ENCODE results near the gene MRPL58. TPM values are rescaled to one million over a fixed set of nuclear protein-coding genes. Genes with fewer than 3 reads are reported as not detected.

MRPL58 gene
- total RNA-seq, 1 experiment from 2014 or later, result 195 TPM

DNA sequence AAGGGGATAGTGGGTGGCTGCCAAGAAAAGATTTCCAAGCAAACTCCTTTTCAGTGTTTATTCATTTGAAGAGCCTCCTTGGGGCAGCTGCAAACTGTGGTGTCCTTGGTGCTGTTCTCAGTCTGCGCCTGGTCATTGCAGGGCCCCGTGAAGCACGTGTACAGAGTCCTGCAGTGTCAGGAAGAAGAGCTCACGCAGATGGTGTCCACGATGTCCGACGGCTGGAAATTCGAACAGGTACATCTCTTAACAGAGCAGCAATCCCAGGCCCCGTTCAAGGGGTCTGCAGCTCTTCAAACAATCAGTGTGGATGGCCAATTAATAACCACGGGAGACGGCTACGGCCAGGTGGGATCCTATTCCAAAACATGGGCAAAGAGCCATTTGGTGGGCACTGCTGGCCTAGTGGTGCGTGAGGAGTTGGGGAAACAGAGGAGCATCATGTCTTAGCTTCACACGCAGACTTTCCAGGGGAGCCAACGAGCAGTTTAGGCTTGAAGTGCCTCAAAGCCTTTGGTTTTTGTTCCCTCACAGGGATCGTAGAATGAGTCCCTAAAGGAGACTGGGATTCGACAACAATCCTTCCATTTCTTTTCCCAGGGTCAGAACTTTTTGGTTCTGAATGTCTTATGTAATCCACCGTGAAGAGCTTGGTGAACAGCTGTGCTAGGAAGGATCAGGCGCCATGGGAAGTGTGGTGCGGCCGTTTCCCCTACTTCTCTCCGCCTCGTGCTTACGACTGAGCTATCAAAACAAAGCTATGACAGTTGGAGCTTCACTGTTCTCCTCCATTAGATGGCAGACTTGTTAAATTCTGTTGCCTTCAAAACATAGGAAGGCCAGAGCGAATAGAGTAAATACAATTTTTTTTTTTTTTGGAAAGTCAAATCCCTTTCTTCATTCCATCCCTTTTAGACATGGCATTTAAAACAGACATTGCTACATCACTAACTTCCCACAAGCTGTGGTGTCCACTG, 47.2 kb downstream of the MRPL58 start:
- ChIA-PET POLR2A (ENCODE audit: unreplicated experiment) (interaction anchor here (0.5 to 0.6 kb wide), 3 partner anchors 48 to 138 kb away, joined by 3 to 5 read pairs (median 4); no protein-coding TSS in a partner anchor), CTCF (interaction anchor here (0.5 to 1.5 kb wide), 19 partner anchors 10 to 594 kb away, joined by 3 to 19 read pairs (median 5); partner anchors contain the start of gene NT5C)
- H3K36me3 ChIP-seq (ENCODE audit: low read depth, low read length), result peaks cover 34% of the 10 kb centered on the region; the same call in 1 of the 2 replicates
- peak; percentile 74 for ATAC-seq
- intact Hi-C loops (cut with micrococcal nuclease), result loop anchor here (1.0 kb wide), 1 partner anchor 142 kb away; no protein-coding TSS in a partner anchor
- DNase-seq, result peak; percentile 60
- no TSS peak for BruUV-seq (replicated peaks)
- no peaks in the 10 kb centered on the region for H3K4me1 ChIP-seq (ENCODE audit: insufficient read depth, low read length)
- H4K20me1 ChIP-seq (ENCODE audit: low read length), result no peaks in the 10 kb centered on the region
- TF ChIP-seq, protein P1, sequence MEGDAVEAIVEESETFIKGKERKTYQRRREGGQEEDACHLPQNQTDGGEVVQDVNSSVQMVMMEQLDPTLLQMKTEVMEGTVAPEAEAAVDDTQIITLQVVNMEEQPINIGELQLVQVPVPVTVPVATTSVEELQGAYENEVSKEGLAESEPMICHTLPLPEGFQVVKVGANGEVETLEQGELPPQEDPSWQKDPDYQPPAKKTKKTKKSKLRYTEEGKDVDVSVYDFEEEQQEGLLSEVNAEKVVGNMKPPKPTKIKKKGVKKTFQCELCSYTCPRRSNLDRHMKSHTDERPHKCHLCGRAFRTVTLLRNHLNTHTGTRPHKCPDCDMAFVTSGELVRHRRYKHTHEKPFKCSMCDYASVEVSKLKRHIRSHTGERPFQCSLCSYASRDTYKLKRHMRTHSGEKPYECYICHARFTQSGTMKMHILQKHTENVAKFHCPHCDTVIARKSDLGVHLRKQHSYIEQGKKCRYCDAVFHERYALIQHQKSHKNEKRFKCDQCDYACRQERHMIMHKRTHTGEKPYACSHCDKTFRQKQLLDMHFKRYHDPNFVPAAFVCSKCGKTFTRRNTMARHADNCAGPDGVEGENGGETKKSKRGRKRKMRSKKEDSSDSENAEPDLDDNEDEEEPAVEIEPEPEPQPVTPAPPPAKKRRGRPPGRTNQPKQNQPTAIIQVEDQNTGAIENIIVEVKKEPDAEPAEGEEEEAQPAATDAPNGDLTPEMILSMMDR (conservative IDR thresholded peaks at IDR 0.05; ENCODE audit: low read depth, low read length), result peak; percentile 60
- TF ChIP-seq EZH2 (IDR thresholded peaks at IDR 0.05; ENCODE audit: low read length, unreplicated experiment), result no peak
- no peak overlapping the region for H3K9ac ChIP-seq (ENCODE audit: low read length)
- no peak overlapping the region for H3K4me2 ChIP-seq (ENCODE audit: low read length)
- no peaks in the 10 kb centered on the region for H3K9me2 ChIP-seq (replicated peaks; ENCODE audit: low read length)
- H3K4me3 ChIP-seq (ENCODE audit: low read length), result no peak overlapping the region
- no peaks in the 10 kb centered on the region for H3K9me3 ChIP-seq (ENCODE audit: low read length)
- no peak overlapping the region for H2AFZ ChIP-seq (ENCODE audit: low read length)
- H3K27ac ChIP-seq (ENCODE audit: low read length), result no peak overlapping the region
- H3K27me3 ChIP-seq (ENCODE audit: low read length), result no peaks in the 10 kb centered on the region
- H3F3A ChIP-seq (ENCODE audit: low read length, unreplicated experiment), result no peaks in the 10 kb centered on the region
- H3K79me2 ChIP-seq (ENCODE audit: low read length), result no peaks in the 10 kb centered on the region

DNA sequence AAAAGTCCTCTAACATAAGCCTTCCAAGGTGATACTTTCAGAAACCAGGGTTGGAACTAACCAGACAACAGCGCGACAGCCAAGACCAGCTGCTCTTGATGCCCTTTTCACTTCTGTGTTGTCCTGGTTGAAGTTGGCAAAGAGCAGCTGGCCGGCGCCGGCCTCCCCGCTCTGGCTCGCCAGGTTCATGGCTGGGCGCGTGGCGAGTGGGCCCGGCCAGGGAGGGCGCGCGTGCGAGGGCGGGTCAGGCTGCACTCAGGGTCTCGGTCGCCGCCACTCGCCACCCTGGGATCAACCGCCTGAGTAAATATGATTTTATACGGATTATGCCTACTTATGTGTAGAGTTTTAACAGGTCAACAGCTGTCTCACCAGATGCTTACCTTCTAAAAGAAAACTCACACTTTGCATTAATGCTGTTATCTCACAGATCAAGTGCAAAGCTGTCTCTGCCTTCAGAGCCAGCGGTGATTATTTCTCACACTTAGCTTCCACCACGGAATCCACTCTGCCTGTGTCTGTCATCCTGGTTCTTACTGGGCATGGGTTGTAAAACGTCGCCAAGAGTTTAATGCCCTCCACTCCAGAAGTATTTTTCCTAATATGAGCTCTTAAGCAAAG, 48.1 kb downstream of the MRPL58 start:
- no peak for ATAC-seq
- H3K4me2 ChIP-seq (ENCODE audit: low read length), result no peak overlapping the region

More for the DNA sequence above, 48.1 kb downstream of the MRPL58 start:
- H3K9ac ChIP-seq (ENCODE audit: low read length), result no peak overlapping the region
- no peaks in the 10 kb centered on the region for H4K20me1 ChIP-seq (ENCODE audit: low read length)
- ChIA-PET POLR2A (ENCODE audit: unreplicated experiment) (interaction anchor here (0.5 to 0.6 kb wide), 3 partner anchors 12 to 137 kb away, joined by 3 to 5 read pairs (median 4); no protein-coding TSS in a partner anchor), CTCF (interaction anchor here (0.6 to 1.5 kb wide), 10 partner anchors 9 to 180 kb away, joined by 3 to 19 read pairs (median 6); partner anchors contain the start of gene NT5C)
- no peaks in the 10 kb centered on the region for H3K9me2 ChIP-seq (replicated peaks; ENCODE audit: low read length)
- peaks cover 34% of the 10 kb centered on the region; the same call in 1 of the 2 replicates for H3K36me3 ChIP-seq (ENCODE audit: low read depth, low read length)
- H2AFZ ChIP-seq (ENCODE audit: low read length), result no peak overlapping the region
- no peaks in the 10 kb centered on the region for H3K27me3 ChIP-seq (ENCODE audit: low read length)
- DNase-seq, result no peak
- no peak overlapping the region for H3K27ac ChIP-seq (ENCODE audit: low read length)
- TF ChIP-seq, protein P1 (conservative IDR thresholded peaks at IDR 0.05; ENCODE audit: low read depth, low read length), result no peak
- TF ChIP-seq EZH2phosphoT487 (IDR thresholded peaks at IDR 0.05; ENCODE audit: borderline replicate concordance, low read length) (no peak), EZH2 (IDR thresholded peaks at IDR 0.05; ENCODE audit: low read length, unreplicated experiment) (no peak)
- H3K79me2 ChIP-seq (ENCODE audit: low read length), result no peaks in the 10 kb centered on the region
- no peaks in the 10 kb centered on the region for H3K9me3 ChIP-seq (ENCODE audit: low read length)
- no TSS peak for BruUV-seq (replicated peaks)
- intact Hi-C loops (cut with micrococcal nuclease), result loop anchor here (1.0 kb wide), 1 partner anchor 141 kb away; no protein-coding TSS in a partner anchor
- no peaks in the 10 kb centered on the region for H3F3A ChIP-seq (ENCODE audit: low read length, unreplicated experiment)
- H3K4me1 ChIP-seq (ENCODE audit: insufficient read depth, low read length), result no peaks in the 10 kb centered on the region
- H3K4me3 ChIP-seq (ENCODE audit: low read length), result no peak overlapping the region

Measured in PC-3 (cell line).